T-cell (primary cell): ENCODE data around the gene EIF4ENIF1. TPM values are rescaled to one million over a fixed set of nuclear protein-coding genes. Genes with fewer than 3 reads are reported as not detected.

Experiments used
- ATAC-seq, 4 experiments: fragments of 200-7000 bp in 3 of 4; fragments of 150-1000 bp in 1 of 4; cut with Tn5 transposase; replicated peaks in 1 of 4; 1 replicate in 3 of 4; 2 replicates in 1 of 4; pipeline ENCODE4 v1.10.0; 2021; ENCODE audit warnings: moderate library complexity in 3 of 4, mild to moderate bottlenecking in 2 of 4, moderate number of reproducible peaks in 1 of 4
- CTCF ChIA-PET, 2 donors: fragments of 300-600 bp; sonication (Branson Sonifier 250); formaldehyde crosslinking; loops; one replicate each; lab custom pipeline; 2022; ENCODE audit warnings: antibody characterized with exemption in 2 of 2; lab: Charles Lee
- POLR2A ChIA-PET, 2 donors: fragments of 300-600 bp; sonication (Branson Sonifier 250); formaldehyde crosslinking; loops; one replicate each; lab custom pipeline; 2022; ENCODE audit warnings: antibody characterized with exemption in 2 of 2; lab: Charles Lee
- DNase-seq, 35 experiments: peaks; one replicate each; pipeline versions ENCODE4 v3.0.0 to v3.0.0-alpha.2; 2013 to 2023
- H3K27ac ChIP-seq: one replicate; pipeline ENCODE4 v1.5.1; 2013; ENCODE audit warnings: low read length
- H3K27me3 ChIP-seq, 2 experiments: replicated peaks in 1 of 2; 1 replicate in 1 of 2; 2 replicates in 1 of 2; pipeline versions ENCODE4 v1.6.1 to v1.7.0; 2013; ENCODE audit warnings: low read length in 1 of 2, mixed read lengths in 1 of 2; ENCODE audit not compliant: control insufficient read depth in 2 of 2, insufficient read depth in 2 of 2; ENCODE audit errors: extremely low read depth in 1 of 2
- H3K36me3 ChIP-seq, 2 donors: 1 replicate in 1 of 2; 2 replicates in 1 of 2; pipeline versions ENCODE4 v1.6.1 to v1.7.0; 2013; ENCODE audit warnings: low read length in 1 of 2; ENCODE audit not compliant: control insufficient read depth in 2 of 2, insufficient read depth in 1 of 2; ENCODE audit errors: extremely low read depth in 1 of 2
- H3K4me1 ChIP-seq, 2 experiments: 1 replicate in 1 of 2; 2 replicates in 1 of 2; pipeline versions ENCODE4 v1.6.1 to v1.7.0; 2013; ENCODE audit warnings: low read length in 2 of 2, mixed read lengths in 1 of 2; ENCODE audit not compliant: insufficient read depth in 2 of 2, control insufficient read depth in 1 of 2; ENCODE audit errors: extremely low read depth in 1 of 2
- H3K4me3 ChIP-seq, 2 donors: 1 replicate in 1 of 2; 2 replicates in 1 of 2; pipeline versions ENCODE4 v1.5.1 to v1.7.0; 2013; ENCODE audit warnings: mild to moderate bottlenecking in 2 of 2, low read length in 1 of 2, moderate library complexity in 1 of 2; ENCODE audit not compliant: control insufficient read depth in 1 of 2; ENCODE audit errors: extremely low read depth in 1 of 2
- H3K9me3 ChIP-seq: 2 replicates; pipeline ENCODE4 v1.7.0; 2013
- H3K27ac Mint-ChIP-seq, 2 donors: one replicate each; pipeline ENCODE4 v1.8.0; 2020 to 2021; ENCODE audit warnings: mild to moderate bottlenecking in 2 of 2, mixed read lengths in 2 of 2
- H3K27me3 Mint-ChIP-seq, 2 donors: one replicate each; pipeline ENCODE4 v1.8.0; 2021 to 2022; ENCODE audit warnings: mixed read lengths in 2 of 2
- H3K36me3 Mint-ChIP-seq: one replicate; pipeline ENCODE4 v1.8.0; 2021; ENCODE audit warnings: mixed read lengths
- H3K4me1 Mint-ChIP-seq, 3 donors: one replicate each; pipeline ENCODE4 v1.8.0; 2020 to 2022; ENCODE audit warnings: mixed read lengths in 3 of 3, mild to moderate bottlenecking in 1 of 3
- H3K4me3 Mint-ChIP-seq, 3 donors: one replicate each; pipeline ENCODE4 v1.8.0; 2020 to 2022; ENCODE audit warnings: mild to moderate bottlenecking in 3 of 3, mixed read lengths in 3 of 3, moderate library complexity in 3 of 3
- H3K9me3 Mint-ChIP-seq, 3 donors: one replicate each; pipeline ENCODE4 v1.8.0; 2020 to 2022; ENCODE audit warnings: mixed read lengths in 3 of 3
- WGBS: methylation state at CpG from one replicate; pipeline ENCODE4 v1.1.5; 2013; ENCODE audit warnings: missing lambda C conversion rate; ENCODE audit not compliant: insufficient coverage; 5-methylcytosine and 5-hydroxymethylcytosine counted together
- total RNA-seq, 35 experiments: library from RNA in 6 of 35; stranded (reverse) in 6 of 35; fragments of 120-200 nt in 1 of 35; gene quantifications; one replicate each; pipeline versions ENCODE4 v1.2.1 to v1.2.4 and lab custom pipeline; 2013 to 2026

The EIF4ENIF1 gene
- total RNA-seq, 5 donors from 2014 or later (not counting 1 experiment from before 2014, with no cell fraction given), result 25.4 to 39.0 (median 29.0) TPM

DNA sequence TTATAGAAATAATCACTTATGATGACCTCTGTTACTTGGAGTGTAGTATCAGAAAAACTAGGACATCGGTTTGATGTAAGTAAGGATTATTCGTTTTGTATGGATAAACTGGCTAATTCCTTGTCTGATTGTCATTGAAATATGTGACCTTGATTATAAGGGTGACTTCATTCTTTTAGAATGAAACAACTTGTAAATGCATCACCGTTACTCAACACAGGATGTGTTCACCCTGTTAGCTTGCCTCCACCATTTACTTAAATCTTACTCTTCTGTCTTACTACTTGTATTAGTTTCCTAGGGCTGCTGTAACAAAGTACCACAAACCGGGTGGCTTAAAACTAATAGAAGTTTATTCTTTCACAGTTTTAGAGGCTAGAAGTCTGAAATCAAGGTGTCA is 14.6 kb upstream of the EIF4ENIF1 start:
- ATAC-seq (no peak), DNase-seq (no peak)
- Mint-ChIP-seq H3K36me3 (peaks cover 36% of the 10 kb centered on the region), H3K4me1 (peaks cover 62 to 73% (median 73%) of the 10 kb centered on the region in 3 donors), H3K4me3 (no peak overlapping the region), H3K27ac (no peak overlapping the region), H3K27me3 (no peaks in the 10 kb centered on the region), H3K9me3 (no peaks in the 10 kb centered on the region)
- H3K36me3 ChIP-seq, result peaks cover 0 to 15% of the 10 kb centered on the region in 2 donors
- WGBS, result 94% methylated on average over 3 of the region's 4 CpGs
- H3K4me3 ChIP-seq, result no peak overlapping the region
- ChIA-PET CTCF (no interaction called here), POLR2A (no interaction called here)
- no peaks in the 10 kb centered on the region for H3K27me3 ChIP-seq
- H3K4me1 ChIP-seq, result peaks cover 0 to 33% of the 10 kb centered on the region in 2 experiments
- no peaks in the 10 kb centered on the region for H3K9me3 ChIP-seq
- H3K27ac ChIP-seq, result no peak overlapping the region

DNA sequence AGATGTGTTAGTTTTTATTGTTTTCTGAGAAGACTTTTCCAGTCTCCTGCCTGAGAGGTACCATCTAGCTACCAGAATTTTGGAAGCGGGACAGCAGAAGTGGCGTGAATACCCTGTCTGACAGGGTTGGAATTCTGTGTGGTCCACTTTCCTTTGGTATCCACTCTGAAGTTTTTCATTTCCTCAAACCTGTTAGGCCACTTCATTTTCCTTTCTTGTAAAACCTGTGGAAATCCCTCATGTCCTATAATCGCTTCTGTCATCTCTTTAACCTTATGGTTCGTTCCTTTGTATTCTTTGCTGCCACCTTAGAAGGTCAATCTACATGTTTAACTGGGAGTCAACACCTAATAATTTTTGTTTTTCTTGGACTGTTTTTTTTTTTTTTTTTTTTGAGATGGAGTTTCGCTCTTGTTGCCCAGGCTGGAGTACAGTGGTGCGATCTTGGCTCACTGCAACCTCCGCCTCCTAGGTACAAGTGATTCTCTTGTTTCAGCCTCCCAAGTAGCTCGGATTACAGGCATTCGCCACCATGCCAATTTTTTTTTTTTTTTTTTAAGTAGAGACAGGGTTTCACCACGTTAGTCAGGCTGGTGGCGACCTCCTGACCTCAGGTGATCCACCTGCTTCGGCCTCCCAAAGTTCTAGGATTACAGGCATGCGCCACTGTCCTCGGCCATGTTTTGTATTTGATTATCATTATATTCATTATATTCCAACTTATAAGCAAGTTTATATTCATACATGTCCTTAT is 13.7 kb upstream of the EIF4ENIF1 start:
- WGBS, result 90% methylated on average over 2 of the region's 14 CpGs
- H3K27ac Mint-ChIP-seq, result no peak overlapping the region
- H3K4me1 Mint-ChIP-seq, result peaks cover 63 to 73% (median 73%) of the 10 kb centered on the region in 3 donors
- H3K4me3 ChIP-seq, result no peak overlapping the region
- ChIA-PET CTCF (interaction anchor here in 1 of 2 donors (0.7 kb wide), 1 partner anchor 365 kb away, joined by 4 read pairs; no protein-coding TSS in a partner anchor), POLR2A (no interaction called here)
- H3K27me3 Mint-ChIP-seq, result no peaks in the 10 kb centered on the region
- H3K27me3 ChIP-seq, result no peaks in the 10 kb centered on the region
- peak overlapping the region in 1 of 3 donors; percentile 31 for H3K4me3 Mint-ChIP-seq
- DNase-seq (no peak), ATAC-seq (no peak)
- no peak overlapping the region for H3K27ac ChIP-seq
- H3K9me3 ChIP-seq, result no peaks in the 10 kb centered on the region
- H3K9me3 Mint-ChIP-seq, result no peaks in the 10 kb centered on the region
- peaks cover 2 to 41% of the 10 kb centered on the region in 2 experiments for H3K4me1 ChIP-seq
- H3K36me3 ChIP-seq, result peaks cover 0 to 11% of the 10 kb centered on the region in 2 donors
- H3K36me3 Mint-ChIP-seq, result peaks cover 27% of the 10 kb centered on the region

DNA sequence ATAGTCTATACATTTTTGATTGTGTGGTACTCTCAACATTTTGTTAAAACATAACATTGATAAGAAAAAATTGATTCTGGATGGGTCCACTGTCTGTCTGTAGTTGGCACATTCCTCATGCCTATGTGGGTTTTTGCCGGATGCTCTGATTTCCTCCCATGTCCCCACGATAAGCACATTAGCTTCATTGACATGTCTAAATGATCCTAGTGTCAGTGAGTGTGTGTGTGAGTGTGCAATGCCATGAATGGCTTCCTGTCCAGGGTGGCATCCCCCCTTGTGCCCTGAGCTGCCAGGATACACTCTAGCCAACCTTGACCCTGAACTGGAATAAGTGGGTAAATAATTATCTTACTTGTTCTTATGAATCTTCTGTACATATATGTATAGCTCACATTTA is 12.1 kb upstream of the EIF4ENIF1 start:
- no peak overlapping the region for H3K4me3 ChIP-seq
- Mint-ChIP-seq H3K36me3 (peaks cover 13% of the 10 kb centered on the region), H3K27me3 (no peaks in the 10 kb centered on the region), H3K4me1 (peaks cover 64 to 72% (median 71%) of the 10 kb centered on the region in 3 donors), H3K9me3 (no peaks in the 10 kb centered on the region), H3K27ac (peak overlapping the region; percentile 8 to 11), H3K4me3 (peak overlapping the region in 2 of 3 donors; percentile 50 to 57)
- WGBS, result no CpG with 5 or more reads among the region's 2 CpGs
- CTCF ChIA-PET, result no interaction called here
- H3K27ac ChIP-seq, result no peak overlapping the region
- DNase-seq, result no peak
- POLR2A ChIA-PET, result interaction anchor here (0.6 to 0.7 kb wide), 2 partner anchors 10 to 219 kb away, joined by 3 to 7 read pairs; no protein-coding TSS in a partner anchor
- peaks cover 5 to 48% of the 10 kb centered on the region in 2 experiments for H3K4me1 ChIP-seq
- peaks cover 0 to 10% of the 10 kb centered on the region in 2 donors for H3K36me3 ChIP-seq
- H3K9me3 ChIP-seq, result no peaks in the 10 kb centered on the region
- H3K27me3 ChIP-seq, result no peaks in the 10 kb centered on the region
- no peak for ATAC-seq

DNA sequence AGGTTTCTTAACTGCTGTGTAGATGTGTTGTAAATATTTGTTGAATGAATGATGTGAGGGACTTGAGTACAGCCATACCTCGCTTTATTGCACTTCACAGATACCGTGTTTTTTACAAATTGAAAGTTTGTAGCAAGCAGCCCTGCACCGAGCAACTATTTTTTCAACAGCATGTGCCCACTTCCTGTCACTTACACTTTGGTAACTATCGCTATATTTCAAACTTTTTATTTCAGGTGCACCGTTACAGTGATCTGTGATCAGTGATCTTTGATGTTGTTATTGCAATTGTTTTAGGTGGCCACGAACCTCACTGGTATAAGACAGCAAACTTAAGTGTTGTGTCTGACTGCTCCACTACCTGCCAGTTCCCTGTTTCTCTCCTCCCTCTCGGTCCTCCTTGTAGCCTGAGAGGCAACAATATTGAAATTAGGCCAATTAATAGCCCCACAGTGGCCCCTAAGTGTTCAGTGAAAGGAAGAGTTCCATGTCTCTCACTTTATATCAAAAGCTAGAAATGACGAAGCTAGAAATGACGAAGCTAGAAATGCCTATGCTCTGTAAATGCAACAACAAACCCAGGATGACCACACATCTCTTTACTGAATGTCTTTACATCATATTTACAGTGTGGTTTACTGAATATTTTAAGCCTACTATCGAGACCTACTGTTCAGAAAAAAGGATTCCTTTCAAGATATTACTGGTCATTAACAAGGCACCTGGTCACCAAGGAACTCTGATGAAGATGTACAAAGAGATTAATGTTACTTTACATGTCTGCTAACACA is 7.7 kb upstream of the EIF4ENIF1 start:
- peaks cover 32 to 54% (median 50%) of the 10 kb centered on the region in 3 donors for H3K4me1 Mint-ChIP-seq
- CTCF ChIA-PET, result no interaction called here

DNA sequence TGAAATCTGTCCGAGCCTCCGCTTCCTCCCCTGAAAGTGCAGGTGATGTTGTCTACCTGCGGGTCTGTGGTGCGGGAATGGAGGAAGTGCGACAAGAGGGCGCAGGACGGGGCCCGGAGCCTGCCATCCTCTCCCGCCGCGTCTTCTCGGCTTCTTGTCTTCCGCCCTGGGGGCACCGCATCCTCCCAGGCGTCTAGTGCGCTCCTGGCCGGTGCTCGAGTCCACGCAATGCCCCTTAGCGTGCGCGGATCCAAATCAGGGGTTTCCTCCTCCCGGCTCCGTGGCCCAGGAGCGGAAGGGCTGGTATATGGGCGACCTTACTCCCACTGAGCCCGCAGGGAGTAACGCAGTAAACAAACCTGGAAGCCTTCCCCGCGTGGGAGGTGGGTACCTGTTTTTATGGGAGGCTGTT is 7.1 kb upstream of the EIF4ENIF1 start:
- H3K27ac ChIP-seq, result peak overlapping the region; percentile 86
- peak overlapping the region; percentile 95 to 98 for H3K27ac Mint-ChIP-seq
- H3K9me3 ChIP-seq, result no peaks in the 10 kb centered on the region
- ChIA-PET CTCF (no interaction called here), POLR2A (no interaction called here)
- H3K27me3 Mint-ChIP-seq, result no peaks in the 10 kb centered on the region
- peak overlapping the region; percentile 96 to 97 (median 97) for H3K4me3 Mint-ChIP-seq
- DNase-seq (peak in 31 of 35 experiments; percentile 19 to 61 (median 39)), ATAC-seq (peak; percentile 21 to 45 (median 40))
- no peaks in the 10 kb centered on the region for H3K9me3 Mint-ChIP-seq
- H3K4me1 ChIP-seq, result peaks cover 8 to 49% of the 10 kb centered on the region in 2 experiments
- WGBS, result under 1% methylated on average over 19 of the region's 30 CpGs
- H3K27me3 ChIP-seq, result no peaks in the 10 kb centered on the region
- H3K4me1 Mint-ChIP-seq, result peaks cover 26 to 51% (median 48%) of the 10 kb centered on the region in 3 donors
- peaks cover 0 to 8% of the 10 kb centered on the region in 2 donors for H3K36me3 ChIP-seq
- H3K4me3 ChIP-seq, result peak overlapping the region; percentile 85 to 99
- peaks cover 1% of the 10 kb centered on the region for H3K36me3 Mint-ChIP-seq

More for the DNA sequence above, 7.7 kb upstream of the EIF4ENIF1 start:
- Histone ChIP-seq H3K9me3 (no peaks in the 10 kb centered on the region), H3K4me3 (peak overlapping the region; percentile 85 to 99), H3K36me3 (peaks cover 0 to 8% of the 10 kb centered on the region in 2 donors), H3K27ac (peak overlapping the region; percentile 86), H3K27me3 (no peaks in the 10 kb centered on the region), H3K4me1 (peaks cover 8 to 51% of the 10 kb centered on the region in 2 experiments)
- H3K36me3 Mint-ChIP-seq, result peaks cover 4% of the 10 kb centered on the region
- H3K4me3 Mint-ChIP-seq, result peak overlapping the region; percentile 96 to 97 (median 97)
- POLR2A ChIA-PET, result no interaction called here
- DNase-seq (peak in 30 of 35 experiments; percentile 1 to 74 (median 44)), ATAC-seq (peak; percentile 43 to 51 (median 48))
- no peaks in the 10 kb centered on the region for H3K27me3 Mint-ChIP-seq
- no peaks in the 10 kb centered on the region for H3K9me3 Mint-ChIP-seq
- no CpG with 5 or more reads among the region's 10 CpGs for WGBS
- peak overlapping the region; percentile 95 to 98 for H3K27ac Mint-ChIP-seq
